HuH-7 (cell line): ENCODE data around the gene MRPL48.
"Not testable (repeated sequence)": the region's sequence is repeated elsewhere in the genome, so short reads cannot be mapped to it uniquely, and the experiment has no call there.

Experiments used
- DNase-seq: peaks from one replicate; pipeline ENCODE4 v3.0.0; 2011; ENCODE audit warnings: low spot score

Gene MRPL48

GRCh38 chr11:73839123-73839457 is 51.4 kb downstream of the MRPL48 start:
- DNase-seq, result no peak

GRCh38 chr11:73851046-73851764 is 63.5 kb downstream of the MRPL48 start:
- DNase-seq, result no peak

- no peak for DNase-seq
These were observed 64.4 kb downstream of the MRPL48 start for GRCh38 chr11:73852049-73852448.

GRCh38 chr11:73854680-73855079 is 67.0 kb downstream of the MRPL48 start:
- no peak for DNase-seq

- no peak for DNase-seq
These were observed 68.4 kb downstream of the MRPL48 start for GRCh38 chr11:73856031-73856567.

GRCh38 chr11:73859671-73860070 is 72.0 kb downstream of the MRPL48 start:
- no peak for DNase-seq

GRCh38 chr11:73860202-73860601 is 72.5 kb downstream of the MRPL48 start:
- no peak for DNase-seq

GRCh38 chr11:73862986-73863385 is 75.3 kb downstream of the MRPL48 start:
- no peak for DNase-seq

GRCh38 chr11:73866095-73866579 is 78.5 kb downstream of the MRPL48 start:
- no peak for DNase-seq

- DNase-seq, result no peak
These were observed 78.9 kb downstream of the MRPL48 start for GRCh38 chr11:73866586-73866996.

- no peak for DNase-seq
These were observed 81.8 kb downstream of the MRPL48 start for GRCh38 chr11:73869332-73869949.

- no peak for DNase-seq
These were observed 82.6 kb downstream of the MRPL48 start for GRCh38 chr11:73870261-73870660.

GRCh38 chr11:73872749-73873357 is 85.2 kb downstream of the MRPL48 start:
- no peak for DNase-seq

GRCh38 chr11:73875380-73875779 is 87.7 kb downstream of the MRPL48 start:
- no peak for DNase-seq

- no peak for DNase-seq
These were observed 88.2 kb downstream of the MRPL48 start for GRCh38 chr11:73875840-73876239.

- DNase-seq, result peak; percentile 94
These were observed 89.0 kb downstream of the MRPL48 start, which contains the start of the genes COA4 and PAAF1 for GRCh38 chr11:73876424-73877310. TSS of gene COA4 (minus strand) at chr11:73876846. CDS start at chr11:73873378, 3,468 bp downstream. TSS of gene PAAF1 (plus strand) at chr11:73876999. CDS start at chr11:73877022, 23 bp downstream.

GRCh38 chr11:73878771-73879170 is 91.1 kb downstream of the MRPL48 start:
- DNase-seq, result no peak

GRCh38 chr11:73880449-73880848 is 92.8 kb downstream of the MRPL48 start:
- DNase-seq, result not testable (repeated sequence)

GRCh38 chr11:73883856-73884255 is 96.2 kb downstream of the MRPL48 start:
- no peak for DNase-seq

GRCh38 chr11:73888244-73888643 is 100.6 kb downstream of the MRPL48 start:
- no peak for DNase-seq

GRCh38 chr11:73889019-73889418 is 101.3 kb downstream of the MRPL48 start:
- no peak for DNase-seq

- DNase-seq, result no peak
These were observed 101.9 kb downstream of the MRPL48 start for GRCh38 chr11:73889536-73889935.
